Coronary artery (tissue), 2 donors: Measurements from ENCODE around the gene FAM110A.
"Not testable (repeated sequence)": the region's sequence is repeated elsewhere in the genome, so short reads cannot be mapped to it uniquely, and the experiment has no call there.

Source experiments
- DNase-seq: peaks from one replicate; pipeline ENCODE4 v3.0.0-alpha.2; 2017; ENCODE audit warnings: low spot score
- H3K27ac ChIP-seq, 2 donors: fragments of 200-600 bp; sonication (generic); one replicate each; pipeline ENCODE4 v1.5.1; 2016 to 2019
- H3K4me3 ChIP-seq: fragments of 200-600 bp; sonication (generic); 2 replicates; pipeline ENCODE4 v1.5.1; 2016; ENCODE audit warnings: mild to moderate bottlenecking, moderate library complexity
- TF ChIP-seq, protein P1 (sequence below): fragments of 200-600 bp; sonication (generic); IDR thresholded peaks from one replicate; pipeline ENCODE4 v1.5.1; 2019; ENCODE audit warnings: antibody characterized with exemption

FAM110A gene

DNA sequence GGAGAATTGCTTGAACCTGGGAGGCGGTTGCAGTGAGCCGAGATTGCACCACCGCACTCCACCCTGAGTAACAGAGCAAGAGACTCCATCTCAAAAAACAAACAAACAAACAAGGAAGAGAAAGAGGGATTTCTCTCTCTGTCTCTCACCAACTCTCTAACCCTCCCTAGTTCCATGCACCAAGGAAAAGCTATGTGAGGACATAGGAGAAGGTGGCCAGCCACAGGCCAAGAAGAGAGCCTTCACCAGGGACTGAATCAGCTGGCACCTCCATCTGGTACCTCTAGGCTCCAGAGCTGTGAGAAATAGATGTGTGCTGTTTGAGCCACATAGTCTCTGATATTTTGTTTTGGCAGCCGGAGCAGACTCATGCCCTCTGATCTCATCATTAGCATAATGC is 9.0 kb upstream of the FAM110A start:
- H3K27ac ChIP-seq = no peak overlapping the region
- no peak overlapping the region for H3K4me3 ChIP-seq
- no peak for DNase-seq
- TF ChIP-seq, protein P1, sequence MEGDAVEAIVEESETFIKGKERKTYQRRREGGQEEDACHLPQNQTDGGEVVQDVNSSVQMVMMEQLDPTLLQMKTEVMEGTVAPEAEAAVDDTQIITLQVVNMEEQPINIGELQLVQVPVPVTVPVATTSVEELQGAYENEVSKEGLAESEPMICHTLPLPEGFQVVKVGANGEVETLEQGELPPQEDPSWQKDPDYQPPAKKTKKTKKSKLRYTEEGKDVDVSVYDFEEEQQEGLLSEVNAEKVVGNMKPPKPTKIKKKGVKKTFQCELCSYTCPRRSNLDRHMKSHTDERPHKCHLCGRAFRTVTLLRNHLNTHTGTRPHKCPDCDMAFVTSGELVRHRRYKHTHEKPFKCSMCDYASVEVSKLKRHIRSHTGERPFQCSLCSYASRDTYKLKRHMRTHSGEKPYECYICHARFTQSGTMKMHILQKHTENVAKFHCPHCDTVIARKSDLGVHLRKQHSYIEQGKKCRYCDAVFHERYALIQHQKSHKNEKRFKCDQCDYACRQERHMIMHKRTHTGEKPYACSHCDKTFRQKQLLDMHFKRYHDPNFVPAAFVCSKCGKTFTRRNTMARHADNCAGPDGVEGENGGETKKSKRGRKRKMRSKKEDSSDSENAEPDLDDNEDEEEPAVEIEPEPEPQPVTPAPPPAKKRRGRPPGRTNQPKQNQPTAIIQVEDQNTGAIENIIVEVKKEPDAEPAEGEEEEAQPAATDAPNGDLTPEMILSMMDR = no peak

DNA sequence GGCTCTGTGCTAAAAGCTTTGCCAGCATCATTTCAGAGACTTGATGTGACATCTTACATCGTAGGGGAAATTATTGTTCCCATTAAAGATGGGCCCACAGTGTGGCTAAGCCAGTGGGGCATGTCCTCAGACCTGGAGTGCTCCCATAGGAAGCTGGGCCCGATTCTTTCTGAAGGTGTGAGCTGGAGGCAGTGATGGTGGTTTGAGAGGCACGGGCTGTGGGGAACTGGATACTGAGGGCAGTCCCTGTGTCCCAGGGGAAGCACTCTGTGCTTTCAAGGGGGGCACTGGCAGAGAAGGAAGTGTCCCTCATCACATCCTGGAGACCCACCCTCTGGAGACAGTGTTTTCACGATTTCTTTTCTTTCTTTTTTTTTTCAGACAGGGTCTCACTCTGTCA is 8.6 kb upstream of the FAM110A start:
- TF ChIP-seq, protein P1 = no peak
- no peak overlapping the region for H3K4me3 ChIP-seq
- H3K27ac ChIP-seq = no peak overlapping the region
- DNase-seq = no peak

DNA sequence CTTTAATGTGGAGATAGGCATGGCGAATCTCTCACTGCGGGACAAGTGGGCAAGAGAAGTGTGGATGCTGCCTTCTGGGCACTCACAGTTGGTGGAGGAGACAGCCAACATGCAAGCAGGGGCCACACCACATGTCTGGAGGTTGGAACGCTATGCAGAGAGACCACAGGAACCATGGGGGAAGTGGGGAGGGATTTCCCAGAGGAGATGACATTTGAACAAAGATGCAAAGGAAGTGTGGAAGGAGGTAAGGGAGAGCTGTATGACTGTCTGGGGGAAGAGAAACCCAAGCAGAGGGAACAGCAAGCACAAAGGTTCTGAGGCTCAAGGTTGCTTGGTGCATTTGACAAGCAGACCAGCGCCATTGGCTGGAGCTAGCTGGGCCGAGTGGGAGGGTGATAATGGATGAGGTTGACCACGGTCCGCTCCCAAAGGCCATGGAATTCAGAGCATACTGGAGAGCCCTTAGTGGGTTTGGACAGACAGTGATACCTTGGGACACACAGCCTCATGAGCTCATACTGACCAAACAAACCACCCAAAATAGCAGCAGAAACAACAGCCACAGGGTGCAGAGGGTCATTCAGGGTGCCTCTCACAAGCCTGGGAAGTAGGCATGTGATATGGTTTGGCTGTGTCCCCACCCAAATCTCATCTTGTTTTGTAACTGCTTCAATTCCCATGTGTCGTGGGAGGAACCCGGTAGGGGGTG is 7.6 kb upstream of the FAM110A start:
- Histone ChIP-seq H3K4me3 (no peak overlapping the region), H3K27ac (no peak overlapping the region)
- TF ChIP-seq, protein P1 = no peak
- no peak for DNase-seq

DNA sequence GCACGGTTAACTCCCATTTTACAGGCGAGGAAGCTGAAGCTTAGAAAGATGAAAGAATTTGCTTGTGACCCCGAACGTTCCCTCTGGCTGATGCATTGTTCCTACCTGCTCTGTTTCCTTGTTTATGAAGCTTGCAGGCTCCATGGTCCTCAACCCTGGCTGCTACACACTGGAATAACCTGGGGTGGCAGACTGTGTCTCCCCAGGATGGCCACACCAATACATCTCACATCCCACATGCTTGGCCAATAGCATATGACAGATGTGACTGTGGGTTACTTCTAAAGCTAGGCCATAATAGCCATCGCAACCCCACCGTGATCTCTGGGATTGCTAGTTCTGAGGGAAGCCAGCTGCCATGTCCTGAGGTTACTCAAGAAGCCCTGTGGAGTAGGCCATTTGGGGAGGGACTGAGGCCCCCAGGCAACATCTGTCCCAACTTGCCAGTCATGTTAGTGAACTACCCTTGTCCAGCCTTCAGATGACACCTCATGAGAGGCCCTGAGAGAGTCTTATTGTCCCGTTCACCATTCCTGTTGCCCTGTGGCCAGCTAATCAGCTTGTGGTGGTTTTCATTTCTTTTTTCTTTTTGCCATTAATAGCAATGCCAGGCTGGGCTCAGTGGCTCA is 6.7 kb upstream of the FAM110A start:
- DNase-seq = no peak
- TF ChIP-seq, protein P1 = no peak
- Histone ChIP-seq H3K4me3 (no peak overlapping the region), H3K27ac (no peak overlapping the region)

DNA sequence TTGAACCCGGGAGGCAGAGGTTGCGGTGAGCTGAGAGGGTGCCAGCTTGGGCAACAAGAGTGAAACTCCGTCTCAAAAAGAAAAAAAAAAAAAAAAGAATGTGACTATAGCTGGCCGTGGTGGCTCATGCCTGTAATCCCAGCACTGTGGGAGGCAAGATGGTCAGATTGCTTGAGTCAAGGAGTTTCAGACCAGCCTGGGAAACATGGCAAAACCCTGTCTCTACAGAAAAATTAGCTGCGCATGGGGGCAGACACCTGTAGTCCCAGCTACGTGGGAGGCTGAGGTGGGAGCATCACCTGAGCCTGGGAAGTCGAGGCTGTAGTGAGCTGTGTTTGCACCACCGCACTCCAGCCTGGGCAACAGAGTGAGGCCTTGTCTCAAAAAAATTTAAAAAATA is 5.5 kb upstream of the FAM110A start:
- not testable (repeated sequence) for DNase-seq, H3K4me3 ChIP-seq

DNA sequence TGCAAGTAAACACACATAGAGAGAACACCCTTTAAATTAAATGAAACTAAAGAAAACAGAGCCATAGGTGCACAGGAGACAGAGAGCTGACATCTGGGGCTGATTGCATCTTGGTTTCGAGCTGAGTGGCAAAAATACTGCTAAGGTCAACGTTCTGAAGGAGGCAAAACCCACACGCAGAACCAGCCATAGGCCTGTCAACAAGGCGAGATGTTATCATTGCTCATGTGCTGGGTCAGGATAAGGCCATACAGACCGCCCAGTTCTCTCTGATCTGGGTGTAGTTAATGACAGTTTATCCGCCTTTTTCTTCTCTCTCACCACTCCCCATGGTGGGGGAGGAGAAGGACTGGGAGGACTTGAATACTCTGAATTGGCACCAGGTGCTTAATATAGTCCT is 4.5 kb upstream of the FAM110A start:
- Histone ChIP-seq H3K4me3 (no peak overlapping the region), H3K27ac (no peak overlapping the region)
- DNase-seq = no peak
- TF ChIP-seq, protein P1 = no peak

More for the DNA sequence above, 5.5 kb upstream of the FAM110A start:
- not testable (repeated sequence) for H3K27ac ChIP-seq

DNA sequence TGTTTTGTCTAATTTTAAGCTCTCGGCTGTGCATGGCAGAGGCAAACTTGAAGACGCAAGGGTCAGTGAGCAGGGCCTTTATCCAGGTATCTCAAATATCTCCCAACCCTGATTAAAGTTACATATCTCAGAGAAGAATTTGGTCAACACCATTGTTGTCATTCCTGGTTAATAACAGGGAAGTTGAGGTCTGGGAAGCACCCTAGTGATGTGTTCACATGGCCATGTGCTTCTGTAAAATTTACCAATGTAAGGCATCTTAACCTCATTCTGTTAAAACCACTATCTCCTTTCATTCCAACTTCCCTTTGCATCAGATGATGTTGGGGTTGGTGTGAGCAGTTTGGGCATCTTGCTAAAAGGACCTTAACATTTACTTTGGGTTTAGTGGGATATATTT is 4.0 kb upstream of the FAM110A start:
- TF ChIP-seq, protein P1 = no peak
- no peak for DNase-seq
- H3K27ac ChIP-seq = no peak overlapping the region
- no peak overlapping the region for H3K4me3 ChIP-seq
